Stomach smooth muscle (tissue), 2 donors: ENCODE results near the gene BICD2.

ENCODE experiments used
- H3K27ac ChIP-seq: one replicate; pipeline ENCODE4 v1.7.0; 2013; ENCODE audit warnings: mild to moderate bottlenecking, low read length, inconsistent platforms
- H3K27me3 ChIP-seq, 2 donors: one replicate each; pipeline ENCODE4 v1.7.0; 2013; ENCODE audit warnings: low read length in 2 of 2; ENCODE audit not compliant: insufficient read depth in 2 of 2, control insufficient read depth in 1 of 2
- H3K36me3 ChIP-seq, 2 donors: one replicate each; pipeline ENCODE4 v1.7.0; 2013; ENCODE audit warnings: low read length in 2 of 2; ENCODE audit not compliant: control insufficient read depth in 2 of 2, insufficient read depth in 2 of 2
- H3K4me1 ChIP-seq: one replicate; pipeline ENCODE4 v1.7.0; 2013; ENCODE audit warnings: low read length; ENCODE audit not compliant: control insufficient read depth, insufficient read depth
- H3K4me3 ChIP-seq, 2 donors: one replicate each; pipeline ENCODE4 v1.7.0; 2013; ENCODE audit warnings: low read length in 2 of 2
- H3K9ac ChIP-seq, 2 donors: one replicate each; pipeline ENCODE4 v1.7.0; 2013; ENCODE audit warnings: low read length in 2 of 2, mild to moderate bottlenecking in 1 of 2
- H3K9me3 ChIP-seq, 2 donors: one replicate each; pipeline ENCODE4 v1.7.0; 2013; ENCODE audit warnings: low read length in 2 of 2; ENCODE audit not compliant: control insufficient read depth in 2 of 2
- donor health status: healthy.
- donor health status: Pancreatic carcinoma.

The BICD2 gene

DNA sequence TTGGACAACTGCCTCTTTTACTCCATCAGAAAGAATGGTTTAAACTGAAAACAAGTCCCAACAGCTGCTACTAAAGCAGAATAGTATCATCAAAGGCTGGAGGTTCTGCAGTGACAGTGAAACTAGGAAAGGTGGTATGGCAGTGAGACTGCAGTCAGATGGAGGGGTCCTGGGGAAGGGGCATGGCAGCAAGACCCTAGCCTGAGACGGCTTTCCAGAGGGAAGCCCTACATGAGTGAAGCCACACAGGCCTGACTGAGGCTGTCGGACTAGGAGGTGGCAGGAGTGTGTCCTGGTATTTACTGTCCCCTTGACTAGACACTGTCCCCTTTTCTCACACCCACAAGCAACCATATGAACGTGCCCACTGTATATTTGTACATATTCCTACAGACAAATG lies 54.3 kb downstream of the BICD2 start:
- Histone ChIP-seq H3K9me3 (no peaks in the 10 kb centered on the region), H3K9ac (no peak overlapping the region), H3K36me3 (peaks cover 40 to 45% of the 10 kb centered on the region in 2 donors), H3K4me3 (no peak overlapping the region), H3K27ac (no peak overlapping the region), H3K27me3 (no peaks in the 10 kb centered on the region), H3K4me1 (no peaks in the 10 kb centered on the region)

DNA sequence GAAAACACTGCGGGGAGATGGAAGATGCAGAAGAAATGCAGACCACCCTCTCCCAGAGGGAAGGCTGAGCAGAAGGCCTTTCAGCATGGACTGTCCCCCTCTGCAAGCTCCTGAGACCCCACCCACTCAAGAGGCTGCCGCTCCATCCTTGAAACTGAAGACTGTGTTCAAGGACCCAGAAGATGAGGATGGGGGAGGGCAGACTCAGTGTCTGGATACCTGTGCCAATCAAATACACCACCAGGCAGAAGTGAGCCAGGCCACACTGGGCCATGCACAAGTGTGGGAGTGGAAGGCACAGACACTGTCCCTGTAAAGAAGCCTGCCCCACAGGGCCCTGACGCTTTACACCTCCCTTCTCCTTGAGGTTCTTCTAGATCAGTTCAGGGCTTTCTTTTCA lies 54.7 kb downstream of the BICD2 start:
- Histone ChIP-seq H3K36me3 (peaks cover 35 to 40% of the 10 kb centered on the region in 2 donors), H3K9ac (no peak overlapping the region), H3K4me1 (no peaks in the 10 kb centered on the region)

DNA sequence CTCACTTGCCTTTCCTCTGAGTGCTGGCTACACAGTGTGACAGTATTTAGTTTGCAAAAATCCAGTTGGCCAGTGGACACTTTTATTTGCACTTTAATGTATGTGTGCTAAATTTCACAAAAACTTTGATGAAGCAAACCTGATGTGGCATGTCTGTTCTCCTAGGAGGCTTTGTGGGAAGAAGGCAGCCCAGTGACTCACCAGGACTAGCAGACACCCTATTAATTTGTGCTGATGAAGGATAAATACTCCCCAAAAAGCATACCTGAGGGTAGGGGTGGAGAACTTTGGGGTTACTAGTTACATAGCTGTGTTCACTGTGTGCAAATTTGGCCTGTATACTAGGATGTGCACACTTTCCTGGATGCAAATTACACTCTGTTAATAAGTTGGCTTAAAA lies 55.4 kb downstream of the BICD2 start:
- no peak overlapping the region for H3K9ac ChIP-seq
- H3K27ac ChIP-seq = no peak overlapping the region
- H3K4me3 ChIP-seq = no peak overlapping the region
- peaks cover 28 to 33% of the 10 kb centered on the region in 2 donors for H3K36me3 ChIP-seq
- H3K9me3 ChIP-seq = no peaks in the 10 kb centered on the region
- H3K4me1 ChIP-seq = no peaks in the 10 kb centered on the region
- no peaks in the 10 kb centered on the region for H3K27me3 ChIP-seq

More for the DNA sequence above, 54.7 kb downstream of the BICD2 start:
- no peaks in the 10 kb centered on the region for H3K9me3 ChIP-seq
- no peaks in the 10 kb centered on the region for H3K27me3 ChIP-seq
- no peak overlapping the region for H3K27ac ChIP-seq
- H3K4me3 ChIP-seq = no peak overlapping the region

DNA sequence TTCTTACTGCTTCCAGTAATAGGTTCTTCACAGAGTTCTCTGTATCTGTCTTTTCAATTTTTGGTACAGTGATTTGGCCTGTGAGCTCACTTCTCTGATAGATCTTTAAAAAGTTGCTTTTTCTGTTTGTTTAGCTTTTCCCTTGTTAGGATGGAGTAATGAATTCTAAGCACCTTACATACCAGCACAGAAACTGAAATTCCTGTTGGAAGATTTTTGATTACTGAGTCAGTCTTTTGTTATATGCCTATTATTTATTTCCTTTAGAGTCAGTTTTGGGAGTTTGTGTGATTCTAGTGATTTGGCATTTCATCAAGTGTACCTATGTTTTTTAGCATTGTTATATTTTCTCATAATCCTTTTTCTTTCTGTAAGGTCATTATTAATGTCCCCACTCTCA lies 57.1 kb downstream of the BICD2 start:
- no peak overlapping the region for H3K9ac ChIP-seq
- H3K36me3 ChIP-seq = peaks cover 14 to 19% of the 10 kb centered on the region in 2 donors
- H3K4me1 ChIP-seq = no peaks in the 10 kb centered on the region
- H3K27me3 ChIP-seq = no peaks in the 10 kb centered on the region
- H3K4me3 ChIP-seq = no peak overlapping the region
- no peak overlapping the region for H3K27ac ChIP-seq
- no peaks in the 10 kb centered on the region for H3K9me3 ChIP-seq

DNA sequence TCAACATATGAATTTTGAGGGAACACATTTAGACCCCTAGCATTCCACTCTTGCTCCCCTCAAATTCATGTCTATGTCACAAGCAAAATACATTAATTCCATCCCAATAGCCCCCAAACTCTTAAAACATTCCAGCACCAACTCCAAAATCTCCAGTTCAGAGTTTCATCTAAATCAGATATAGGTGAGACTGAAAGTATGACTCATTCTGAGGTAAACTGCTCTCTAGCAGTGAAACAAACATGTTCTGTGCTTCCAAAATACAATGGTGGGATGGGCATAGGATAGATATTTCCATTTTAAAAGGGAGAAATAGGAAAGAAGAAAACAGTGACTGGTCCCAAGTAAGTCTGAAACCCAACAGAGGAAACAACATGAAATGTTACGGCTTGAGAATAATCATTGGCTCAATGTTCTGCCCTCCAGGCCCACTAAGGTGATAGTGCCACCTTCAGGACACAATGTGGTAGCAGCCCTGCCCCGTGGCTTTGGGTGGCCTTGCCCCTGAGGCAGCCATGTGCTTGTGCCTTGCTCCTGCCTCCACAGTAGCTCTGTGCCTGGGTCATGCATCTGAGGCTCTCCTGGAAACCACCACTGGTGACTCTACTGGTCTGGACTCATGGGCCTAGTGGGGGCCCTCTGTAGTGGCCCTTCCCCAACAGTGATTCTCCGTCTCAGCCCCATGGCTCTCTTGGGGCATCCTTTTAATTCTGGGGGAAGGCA lies 58.3 kb downstream of the BICD2 start:
- H3K36me3 ChIP-seq = peaks cover 11 to 19% of the 10 kb centered on the region in 2 donors
- no peak overlapping the region for H3K27ac ChIP-seq
- H3K9me3 ChIP-seq = no peaks in the 10 kb centered on the region
- H3K27me3 ChIP-seq = no peaks in the 10 kb centered on the region
- H3K4me3 ChIP-seq = no peak overlapping the region
- H3K4me1 ChIP-seq = no peaks in the 10 kb centered on the region
- no peak overlapping the region for H3K9ac ChIP-seq

DNA sequence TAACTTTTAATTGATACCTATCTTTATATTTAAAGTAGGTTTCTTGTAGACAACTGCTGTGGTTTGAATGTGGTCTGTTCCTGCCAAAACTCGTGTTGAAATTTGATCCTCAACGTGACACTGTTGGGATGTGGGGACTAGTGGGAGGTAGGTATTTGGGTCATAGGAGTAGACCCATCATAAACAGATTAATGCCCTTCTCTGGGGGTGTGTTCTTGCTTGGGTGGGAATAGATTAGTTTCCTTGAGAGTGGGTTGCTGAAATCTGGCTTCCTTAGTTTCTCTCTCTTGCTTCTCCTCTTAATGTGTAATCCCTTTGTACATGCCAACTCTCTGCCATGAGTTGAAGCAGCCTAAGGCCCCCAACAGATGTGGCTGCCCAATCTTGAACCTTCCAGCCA lies 60.1 kb downstream of the BICD2 start:
- Histone ChIP-seq H3K9me3 (no peaks in the 10 kb centered on the region), H3K27ac (no peak overlapping the region), H3K4me3 (no peak overlapping the region), H3K9ac (no peak overlapping the region), H3K36me3 (peaks cover 0 to 4% of the 10 kb centered on the region in 2 donors), H3K4me1 (no peaks in the 10 kb centered on the region), H3K27me3 (no peaks in the 10 kb centered on the region)

DNA sequence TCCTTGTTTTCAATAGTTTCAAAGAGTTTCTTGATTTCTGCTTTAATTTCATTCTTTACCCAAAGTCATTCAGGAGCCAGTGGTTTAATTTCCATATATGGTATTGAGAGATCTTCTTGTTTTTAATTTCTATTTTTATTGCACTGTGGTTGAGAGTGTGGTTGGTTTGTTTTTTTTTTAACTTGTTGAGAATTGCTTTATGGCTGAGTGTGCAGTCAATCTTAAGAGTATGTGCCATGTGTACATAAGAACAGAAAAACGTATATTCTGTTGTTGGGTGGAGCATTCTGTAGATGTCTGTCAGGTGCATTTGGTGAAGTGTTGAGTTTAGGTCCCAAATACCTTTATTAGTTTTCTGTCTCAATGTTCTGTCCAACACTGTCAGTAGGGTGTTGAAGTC lies 68.0 kb downstream of the BICD2 start:
- H3K4me3 ChIP-seq = no peak overlapping the region
- no peak overlapping the region for H3K27ac ChIP-seq
- H3K9me3 ChIP-seq = no peaks in the 10 kb centered on the region
- H3K9ac ChIP-seq = no peak overlapping the region
- no peaks in the 10 kb centered on the region for H3K4me1 ChIP-seq
- no peaks in the 10 kb centered on the region for H3K27me3 ChIP-seq
- H3K36me3 ChIP-seq = no peaks in the 10 kb centered on the region

DNA sequence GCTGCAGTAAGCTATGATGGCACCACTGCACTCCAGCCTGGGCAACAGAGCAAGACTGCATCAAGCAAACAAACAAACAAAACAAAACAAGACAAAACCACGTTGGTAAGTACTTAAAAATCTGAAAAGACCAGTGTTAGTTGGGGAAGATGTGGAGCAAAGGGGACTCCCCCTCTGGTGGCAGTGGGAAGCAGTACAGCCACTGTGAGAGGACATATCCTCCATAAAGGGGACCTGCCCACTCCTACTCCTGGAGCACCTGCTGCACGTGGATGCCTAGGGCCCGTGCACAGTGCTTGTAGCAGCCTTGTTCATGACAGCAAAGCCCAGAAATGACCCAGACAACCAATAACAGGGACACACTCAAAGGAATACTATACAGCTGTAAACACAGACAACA lies 77.7 kb downstream of the BICD2 start:
- H3K9me3 ChIP-seq = no peaks in the 10 kb centered on the region
- no peaks in the 10 kb centered on the region for H3K4me1 ChIP-seq
- H3K4me3 ChIP-seq = no peak overlapping the region
- H3K27me3 ChIP-seq = no peaks in the 10 kb centered on the region
- no peak overlapping the region for H3K9ac ChIP-seq
- H3K36me3 ChIP-seq = no peaks in the 10 kb centered on the region
- no peak overlapping the region for H3K27ac ChIP-seq

DNA sequence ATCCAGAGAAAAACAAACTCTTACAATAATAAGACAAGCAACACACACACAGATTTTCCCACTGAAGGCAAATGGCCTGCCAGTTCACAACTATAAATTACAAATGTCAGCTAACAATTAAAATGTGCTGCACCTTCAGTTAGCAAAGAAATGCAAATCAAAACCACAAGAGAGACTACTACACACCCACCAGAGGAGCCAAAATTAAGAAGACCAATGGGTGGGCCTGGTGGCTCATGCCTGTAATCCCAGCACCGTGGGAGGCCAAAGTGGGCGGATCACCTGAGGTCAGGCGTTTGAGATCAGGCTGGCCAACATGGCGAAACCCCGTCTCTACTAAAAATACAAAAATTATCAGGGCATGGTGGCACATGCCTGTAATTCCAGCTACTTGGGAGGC lies 79.6 kb downstream of the BICD2 start:
- no peak overlapping the region for H3K9ac ChIP-seq
- H3K36me3 ChIP-seq = no peaks in the 10 kb centered on the region
- H3K4me3 ChIP-seq = no peak overlapping the region
- no peaks in the 10 kb centered on the region for H3K4me1 ChIP-seq
- no peak overlapping the region for H3K27ac ChIP-seq
- H3K9me3 ChIP-seq = no peaks in the 10 kb centered on the region
- H3K27me3 ChIP-seq = peaks cover 0 to 7% of the 10 kb centered on the region in 2 donors

DNA sequence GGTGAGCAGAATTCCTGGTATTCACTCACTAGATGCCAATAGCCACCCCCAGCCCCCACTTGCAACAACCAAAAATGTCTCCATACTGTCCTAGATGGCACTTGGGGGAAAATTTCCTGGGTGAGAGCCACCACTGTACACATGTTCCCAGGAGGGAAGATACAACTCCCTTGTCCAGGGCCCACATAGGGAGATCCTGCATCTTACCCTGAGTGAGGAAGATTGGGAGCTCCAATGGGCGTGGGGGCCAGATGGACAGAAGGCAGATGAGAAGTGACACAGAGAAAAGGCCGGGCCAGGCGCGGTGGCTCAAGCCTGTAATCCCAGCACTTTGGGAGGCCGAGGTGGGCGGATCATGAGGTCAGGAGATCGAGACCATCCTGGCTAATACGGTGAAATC lies 82.4 kb downstream of the BICD2 start:
- Histone ChIP-seq H3K27me3 (peaks cover 0 to 11% of the 10 kb centered on the region in 2 donors), H3K9me3 (no peaks in the 10 kb centered on the region), H3K4me3 (no peak overlapping the region), H3K27ac (no peak overlapping the region), H3K36me3 (no peaks in the 10 kb centered on the region), H3K9ac (no peak overlapping the region), H3K4me1 (no peaks in the 10 kb centered on the region)
